GM12873 (cell line): Measurements from ENCODE around the gene SMARCA4.

Source experiments
- CTCF ChIP-seq: IDR thresholded peaks from 2 replicates; pipeline ENCODE4 v1.5.1; 2012; ENCODE audit warnings: low read depth, mild to moderate bottlenecking, moderate library complexity, low read length, control low read depth; ENCODE audit not compliant: insufficient read depth; ENCODE audit errors: missing control alignments

SMARCA4 gene

GRCh38 chr19:10919352-10920287, 41.2 kb upstream of the SMARCA4 start:
- no peak for TF ChIP-seq CTCF

DNA sequence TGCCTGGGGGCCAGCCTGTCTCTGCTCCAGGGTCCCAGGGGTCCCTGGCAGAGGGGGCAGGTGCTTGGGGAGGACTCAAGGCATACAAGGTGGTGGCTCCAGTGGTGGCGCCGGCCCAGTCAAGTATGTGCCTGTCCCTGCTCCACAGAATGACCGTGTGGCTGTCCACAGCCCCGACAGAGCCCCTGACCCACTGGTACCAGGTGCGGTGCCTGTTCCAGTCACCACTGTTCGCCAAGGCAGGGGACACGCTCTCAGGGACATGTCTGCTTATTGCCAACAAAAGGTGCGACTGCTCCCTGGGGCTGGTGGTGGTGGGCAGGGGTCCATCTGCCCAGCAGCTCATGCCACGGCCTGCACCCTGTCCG, 40.6 kb upstream of the SMARCA4 start:
- no peak for TF ChIP-seq CTCF

DNA sequence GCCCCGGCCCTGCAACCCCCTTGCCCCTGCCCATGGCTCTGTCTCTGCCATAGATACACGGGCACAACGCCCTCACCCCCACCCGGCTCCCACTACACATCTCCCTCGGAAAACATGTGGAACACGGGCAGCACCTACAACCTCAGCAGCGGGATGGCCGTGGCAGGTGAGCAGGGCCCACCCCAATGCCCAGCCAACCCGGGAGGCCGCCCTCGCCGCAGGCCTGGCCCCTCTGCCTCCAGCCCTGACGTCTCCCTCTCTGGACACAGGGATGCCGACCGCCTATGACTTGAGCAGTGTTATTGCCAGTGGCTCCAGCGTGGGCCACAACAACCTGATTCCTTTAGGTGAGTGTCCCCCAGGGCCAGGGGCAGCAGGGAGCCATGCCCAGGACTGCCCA, 40.0 kb upstream of the SMARCA4 start:
- TF ChIP-seq CTCF, result no peak

DNA sequence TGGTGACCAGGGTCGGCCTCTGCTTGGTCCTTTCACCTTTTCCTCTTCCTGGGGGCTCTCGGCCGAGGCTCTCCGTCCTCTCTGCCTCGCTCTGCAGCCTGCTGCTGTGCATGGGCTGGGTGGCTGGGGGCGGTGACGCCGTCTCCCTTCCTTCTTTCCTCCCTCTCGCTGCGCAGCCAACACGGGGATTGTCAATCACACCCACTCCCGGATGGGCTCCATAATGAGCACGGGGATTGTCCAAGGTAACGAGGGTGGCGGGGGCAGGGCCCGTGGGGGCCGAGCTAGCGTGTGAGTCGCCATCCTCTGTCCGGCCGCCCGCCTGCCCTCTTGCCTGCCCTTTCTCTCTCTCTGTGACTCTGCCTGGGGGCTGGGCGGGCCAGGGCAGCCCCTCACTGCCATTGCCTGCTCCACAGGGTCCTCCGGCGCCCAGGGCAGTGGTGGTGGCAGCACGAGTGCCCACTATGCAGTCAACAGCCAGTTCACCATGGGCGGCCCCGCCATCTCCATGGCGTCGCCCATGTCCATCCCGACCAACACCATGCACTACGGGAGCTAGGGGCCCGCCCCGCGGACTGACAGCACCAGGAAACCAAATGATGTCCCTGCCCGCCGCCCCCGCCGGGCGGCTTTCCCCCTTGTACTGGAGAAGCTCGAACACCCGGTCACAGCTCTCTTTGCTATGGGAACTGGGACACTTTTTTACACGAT, 39.5 kb upstream of the SMARCA4 start:
- TF ChIP-seq CTCF, result no peak

- no peak for TF ChIP-seq CTCF
These were observed 38.8 kb upstream of the SMARCA4 start for GRCh38 chr19:10921910-10922637.

GRCh38 chr19:10922638-10923014, 38.2 kb upstream of the SMARCA4 start:
- no peak for TF ChIP-seq CTCF
